SIG-M5 (cell line): ENCODE measurements around the gene PLPPR3.
A peak's percentile ranks its signal among the peaks of the same experiment; 100 is the strongest.

Source experiments
- DNase-seq: peaks from one replicate; lab custom pipeline; 2025; lab: John Stamatoyannopoulos, UW

The PLPPR3 gene

DNA sequence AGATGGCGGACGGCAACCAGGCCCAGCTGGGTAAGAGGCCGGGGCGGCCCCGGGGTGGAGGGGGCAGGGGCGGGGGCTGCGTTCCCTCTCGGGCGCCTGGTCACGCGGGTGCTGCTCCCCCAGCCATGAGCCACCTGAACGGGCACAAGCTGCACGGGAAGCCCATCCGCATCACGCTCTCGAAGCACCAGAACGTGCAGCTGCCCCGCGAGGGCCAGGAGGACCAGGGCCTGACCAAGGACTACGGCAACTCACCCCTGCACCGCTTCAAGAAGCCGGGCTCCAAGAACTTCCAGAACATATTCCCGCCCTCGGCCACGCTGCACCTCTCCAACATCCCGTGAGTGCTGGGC lies 13.4 kb downstream of the PLPPR3 start:
- DNase-seq: no peak

DNA sequence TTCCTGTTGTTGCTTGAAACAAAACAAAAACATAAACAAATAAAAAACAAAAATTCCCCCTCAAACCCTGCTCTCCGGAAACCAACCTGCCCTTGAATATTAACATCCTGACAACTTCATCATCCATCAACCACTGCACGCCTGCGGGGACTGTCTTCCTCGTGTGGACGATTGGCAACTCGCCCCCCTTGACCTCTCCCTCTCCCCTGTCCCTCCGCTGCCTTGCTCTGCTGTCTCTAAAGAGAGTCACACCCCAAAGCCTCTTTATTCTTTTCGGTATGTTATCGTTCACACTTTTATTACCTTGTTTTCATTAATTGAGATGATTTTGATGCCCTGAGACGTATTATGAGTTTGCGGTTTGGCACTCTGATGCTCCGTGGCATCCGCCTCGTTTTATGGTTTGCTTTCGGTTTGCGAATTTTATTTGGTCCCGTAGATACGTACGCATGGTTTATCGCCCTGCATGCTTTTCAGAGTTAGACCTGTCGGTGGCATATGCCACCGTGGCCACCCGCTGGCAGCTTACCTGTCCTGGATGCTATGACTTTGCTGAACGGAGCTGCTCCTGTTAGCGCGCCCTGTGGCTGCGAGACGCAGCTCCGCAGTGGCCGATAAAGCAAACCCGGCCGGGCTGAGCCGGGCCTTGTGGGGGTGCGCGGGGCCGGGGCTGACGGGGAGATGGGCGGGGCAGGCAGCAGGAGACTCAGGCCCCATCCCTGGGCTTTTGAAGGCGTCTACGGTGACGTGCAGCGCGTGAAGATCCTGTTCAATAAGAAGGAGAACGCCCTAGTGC lies 13.9 kb downstream of the PLPPR3 start:
- no peak for DNase-seq

DNA sequence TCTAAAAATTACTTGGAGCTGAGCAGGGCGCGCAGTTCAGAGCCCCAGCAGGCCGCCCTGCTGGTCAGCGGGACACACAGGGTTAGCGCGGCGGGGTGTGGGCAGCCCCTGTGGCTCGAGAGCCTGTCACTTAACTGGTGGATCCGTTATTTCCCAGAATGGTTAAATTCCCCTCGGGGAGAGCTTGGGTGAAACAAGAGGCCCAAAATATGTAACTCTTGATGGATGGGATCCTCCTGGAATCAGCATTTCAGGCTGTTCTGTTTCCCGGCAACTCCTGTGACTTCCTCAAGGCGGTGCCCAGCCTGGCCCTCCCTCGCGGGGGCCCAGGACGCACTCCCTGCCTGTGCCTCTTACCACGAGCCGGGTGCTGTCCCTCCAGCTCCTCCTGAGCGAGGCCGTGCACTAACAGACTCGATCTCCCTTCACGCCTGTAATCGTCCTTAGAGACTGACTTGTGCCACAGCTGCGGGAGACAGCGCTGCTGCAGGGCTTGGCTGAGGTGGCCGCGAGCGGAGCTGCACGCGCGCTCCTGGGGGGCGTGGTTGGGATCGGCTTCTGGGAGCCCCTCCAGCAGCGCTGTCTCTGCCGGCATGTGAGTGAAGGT lies 14.8 kb downstream of the PLPPR3 start:
- no peak for DNase-seq

DNA sequence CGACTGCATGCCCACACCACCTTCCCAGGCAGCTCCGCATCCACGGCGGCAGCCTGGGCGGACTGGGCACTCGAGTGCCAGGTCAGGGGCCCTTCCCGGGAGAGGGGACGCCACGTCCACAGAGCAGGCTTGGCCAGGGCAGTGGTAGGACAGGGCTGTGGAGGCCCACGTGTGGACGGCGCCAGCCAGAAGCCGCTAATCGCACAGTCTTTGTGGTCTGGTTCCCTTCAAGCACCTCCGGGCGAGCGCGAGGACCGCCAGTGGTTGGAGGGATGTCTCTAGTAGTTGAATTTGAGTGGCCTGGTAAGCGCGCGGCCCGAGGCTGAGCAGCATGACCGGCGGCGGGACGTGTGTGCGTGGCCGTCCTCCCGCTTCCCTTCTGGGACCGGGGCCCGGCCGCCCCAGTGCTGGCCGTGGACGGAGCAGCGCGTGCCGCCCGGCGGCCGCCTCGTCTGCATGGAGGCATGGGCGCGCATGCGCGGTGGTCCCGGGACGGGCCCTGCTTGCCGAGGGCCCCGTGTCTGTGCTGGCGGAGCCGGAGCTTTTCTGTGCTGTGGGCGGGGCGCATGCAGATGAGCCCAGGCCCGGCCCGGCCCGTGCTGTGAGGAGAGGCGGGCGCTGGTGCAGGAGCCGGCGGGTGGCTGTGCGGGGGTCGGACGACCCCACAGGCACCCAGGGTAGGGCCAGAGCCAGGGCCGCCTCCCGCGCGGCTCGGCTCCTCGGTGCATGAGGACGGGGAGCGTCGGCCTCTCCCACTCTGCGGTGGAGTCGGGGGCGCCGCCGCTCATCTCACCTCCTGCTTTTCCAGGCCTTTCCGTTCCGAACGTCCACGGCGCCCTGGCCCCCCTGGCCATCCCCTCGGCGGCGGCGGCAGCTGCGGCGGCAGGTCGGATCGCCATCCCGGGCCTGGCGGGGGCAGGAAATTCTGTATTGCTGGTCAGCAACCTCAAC lies 15.9 kb downstream of the PLPPR3 start:
- no peak for DNase-seq

DNA sequence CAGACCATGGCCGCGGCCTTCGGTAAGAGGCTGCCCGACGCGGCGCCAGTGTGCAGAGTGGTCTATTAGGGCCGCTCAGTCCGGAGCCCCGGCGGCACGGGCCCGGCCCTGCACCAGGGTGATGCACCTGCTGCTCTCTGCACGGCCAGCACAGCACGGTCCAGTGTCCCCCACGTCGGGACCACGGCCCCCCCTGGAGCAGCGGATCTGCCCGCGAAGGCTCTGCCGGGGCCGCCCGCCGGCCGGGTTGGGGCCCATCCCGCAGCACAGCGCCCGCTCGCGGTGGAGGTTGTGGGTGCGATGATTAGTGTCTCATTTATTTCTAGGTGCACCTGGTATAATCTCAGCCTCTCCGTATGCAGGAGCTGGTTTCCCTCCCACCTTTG lies 16.6 kb downstream of the PLPPR3 start:
- DNase-seq: no peak

DNA sequence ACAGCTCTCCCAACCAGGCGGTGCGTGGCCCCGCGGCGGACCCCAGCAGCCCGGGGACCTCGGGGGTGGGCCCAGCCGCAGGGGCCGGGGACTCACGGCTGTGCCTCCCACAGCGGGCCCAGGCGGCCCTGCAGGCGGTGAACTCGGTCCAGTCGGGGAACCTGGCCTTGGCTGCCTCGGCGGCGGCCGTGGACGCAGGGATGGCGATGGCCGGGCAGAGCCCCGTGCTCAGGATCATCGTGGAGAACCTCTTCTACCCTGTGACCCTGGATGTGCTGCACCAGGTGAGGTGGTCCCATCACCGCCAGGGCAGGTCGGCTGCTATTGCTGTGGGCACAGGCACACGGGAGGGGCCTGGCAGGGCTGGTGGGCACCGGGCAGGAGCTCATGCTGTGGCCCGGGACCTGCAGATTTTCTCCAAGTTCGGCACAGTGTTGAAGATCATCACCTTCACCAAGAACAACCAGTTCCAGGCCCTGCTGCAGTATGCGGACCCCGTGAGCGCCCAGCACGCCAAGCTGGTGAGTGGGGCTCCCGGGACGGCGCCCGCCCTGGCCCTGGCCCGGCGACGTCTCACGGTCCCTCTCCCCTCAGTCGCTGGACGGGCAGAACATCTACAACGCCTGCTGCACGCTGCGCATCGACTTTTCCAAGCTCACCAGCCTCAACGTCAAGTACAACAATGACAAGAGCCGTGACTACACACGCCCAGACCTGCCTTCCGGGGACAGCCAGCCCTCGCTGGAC lies 17.2 kb downstream of the PLPPR3 start:
- no peak for DNase-seq

DNA sequence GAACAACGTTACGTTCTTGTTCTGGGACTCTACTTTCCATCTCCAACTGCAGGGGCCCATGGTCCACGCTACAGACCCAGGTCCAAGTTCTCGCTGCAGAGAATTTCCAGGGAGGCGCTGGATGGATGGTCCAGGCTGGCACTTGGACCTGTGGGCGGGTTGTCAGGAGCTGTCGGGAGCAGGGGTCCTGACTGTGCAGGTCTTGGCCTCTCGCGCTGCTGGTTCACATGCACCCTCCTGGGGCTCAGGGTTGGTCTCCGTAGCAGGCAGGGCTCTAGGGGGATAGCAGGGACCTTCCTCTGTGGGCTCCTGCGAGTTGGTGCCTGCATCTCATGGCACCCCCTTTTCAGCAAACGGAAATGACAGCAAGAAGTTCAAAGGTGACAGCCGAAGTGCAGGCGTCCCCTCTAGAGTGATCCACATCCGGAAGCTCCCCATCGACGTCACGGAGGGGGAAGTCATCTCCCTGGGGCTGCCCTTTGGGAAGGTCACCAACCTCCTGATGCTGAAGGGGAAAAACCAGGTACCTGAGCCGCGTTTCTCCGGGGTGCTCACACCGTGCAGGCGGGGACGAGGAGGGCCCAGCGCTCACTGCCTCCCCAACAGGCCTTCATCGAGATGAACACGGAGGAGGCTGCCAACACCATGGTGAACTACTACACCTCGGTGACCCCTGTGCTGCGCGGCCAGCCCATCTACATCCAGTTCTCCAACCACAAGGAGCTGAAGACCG lies 17.9 kb downstream of the PLPPR3 start:
- DNase-seq: no peak

DNA sequence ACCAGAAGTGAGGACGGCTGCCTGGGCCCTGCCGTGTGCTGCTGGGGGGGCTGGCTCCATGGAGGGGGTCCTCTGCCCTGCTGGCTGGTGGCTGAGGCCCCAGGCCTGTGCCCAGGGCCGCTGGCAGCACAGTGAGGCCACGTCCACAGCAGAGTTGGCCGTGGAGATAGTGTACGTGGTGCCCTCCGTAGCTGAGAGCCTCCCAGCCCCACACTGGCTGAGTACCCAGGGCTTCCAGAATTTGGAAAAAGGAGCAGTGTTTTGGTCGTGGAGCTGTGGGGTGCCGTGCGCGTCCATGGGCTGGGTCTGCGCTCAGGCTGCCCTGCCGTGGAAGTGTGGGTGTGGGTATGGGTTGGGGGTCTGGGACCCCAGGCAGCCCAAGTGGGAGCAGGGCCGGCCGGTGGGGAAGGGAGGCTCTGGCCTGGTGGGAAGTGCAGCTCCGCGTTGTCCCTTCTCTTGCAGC lies 18.6 kb downstream of the PLPPR3 start:
- DNase-seq: no peak

DNA sequence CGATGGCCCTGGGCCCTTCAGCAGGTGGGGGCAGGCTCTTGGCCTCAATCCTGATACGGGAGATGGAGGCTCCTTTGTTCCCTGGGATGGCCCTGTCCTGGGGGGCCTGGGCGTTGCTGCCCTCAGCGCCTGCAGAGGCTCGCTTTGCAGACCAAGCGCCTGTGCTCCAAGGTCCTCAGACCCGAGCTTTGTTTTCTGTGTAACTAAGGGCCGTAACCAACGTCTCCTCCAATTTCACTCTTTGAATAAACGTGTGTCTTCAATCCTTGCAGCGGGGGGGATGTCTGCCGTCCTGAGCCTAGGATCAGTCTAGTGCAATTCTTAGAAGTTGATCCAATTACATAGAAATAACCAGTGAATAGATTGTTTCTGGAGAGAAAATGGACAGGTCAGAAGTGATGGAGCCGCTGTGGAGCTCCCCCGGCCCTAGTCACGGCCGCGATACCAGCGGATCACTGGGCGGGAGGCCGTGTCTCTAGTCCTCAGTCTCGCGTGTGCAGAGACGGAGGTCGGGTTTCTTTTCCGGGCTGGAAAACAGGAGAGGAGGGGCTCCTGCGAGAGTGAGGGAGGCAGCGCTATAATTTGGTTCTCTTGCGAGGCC lies 19.2 kb downstream of the PLPPR3 start:
- no peak for DNase-seq

DNA sequence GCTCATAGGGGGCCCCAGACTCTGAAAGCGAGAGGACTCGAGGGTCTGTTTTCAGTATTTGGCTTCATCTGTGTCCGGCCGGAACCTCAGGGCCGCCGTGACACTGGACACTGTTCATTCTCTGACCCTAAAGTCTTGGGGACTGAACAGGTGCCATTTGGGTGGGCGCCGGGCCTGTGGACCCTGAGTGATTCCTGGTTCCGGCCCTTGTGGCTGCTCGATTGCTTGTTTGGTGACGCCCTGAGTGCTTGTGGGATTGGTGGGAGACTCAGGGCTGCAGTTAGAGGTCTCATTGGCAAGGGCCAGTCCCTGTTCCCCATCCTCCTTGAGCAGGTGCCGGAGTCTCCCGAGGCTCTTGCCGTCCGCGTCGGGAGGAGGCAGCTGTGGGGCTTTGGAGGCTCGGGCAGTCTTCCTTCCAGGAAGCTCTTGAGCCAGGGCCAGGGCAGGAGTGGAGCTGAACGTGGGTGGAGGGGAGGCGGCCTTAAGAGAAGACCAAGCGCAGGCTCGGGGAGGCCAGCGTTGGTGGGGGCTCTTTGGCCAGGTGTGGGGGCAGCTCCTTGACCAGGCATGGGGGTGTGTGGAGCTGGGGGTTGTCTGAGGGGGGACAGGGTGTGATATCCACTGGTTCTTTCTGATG lies 19.8 kb downstream of the PLPPR3 start:
- DNase-seq: no peak

DNA sequence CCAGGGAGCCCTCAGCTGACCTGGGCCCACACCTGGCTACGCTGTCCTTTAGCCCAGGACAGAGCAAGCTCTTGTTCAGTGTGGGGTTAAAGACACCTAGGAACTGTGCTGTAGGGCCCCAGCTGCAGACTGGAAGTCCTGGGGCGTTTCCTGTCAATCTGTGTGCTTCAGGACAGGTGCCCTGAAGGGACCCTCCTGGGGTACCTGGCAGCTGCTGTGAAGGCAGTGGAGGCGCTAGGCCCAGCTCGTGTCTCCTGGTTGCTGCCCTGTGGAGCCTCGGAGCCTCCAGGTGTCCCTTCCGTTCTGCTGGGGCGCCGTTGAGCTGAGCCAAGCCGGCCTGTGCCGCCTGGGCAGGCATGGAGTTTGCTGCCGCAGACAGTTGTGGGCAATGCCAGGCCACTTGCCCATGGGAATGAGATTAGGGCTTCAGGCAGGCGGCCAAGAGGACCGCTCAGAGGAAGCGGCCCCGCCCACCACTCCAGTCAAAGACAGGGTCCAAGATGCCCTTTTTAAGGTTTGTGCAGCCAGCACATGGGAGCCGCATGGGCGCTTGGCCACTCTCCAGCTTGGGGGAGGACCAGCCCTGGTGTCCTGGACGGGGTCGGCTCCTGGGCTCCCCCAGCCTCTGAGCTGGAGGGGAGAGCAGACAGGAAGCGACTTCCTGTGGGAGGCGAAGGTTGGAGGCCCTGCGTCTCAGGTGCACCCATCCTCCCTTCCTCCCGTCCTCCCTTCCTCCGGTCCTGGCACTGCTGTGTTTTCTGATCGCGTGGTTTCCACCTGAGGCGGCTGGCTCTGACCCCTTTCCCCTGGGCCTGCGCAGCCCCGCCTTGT lies 20.5 kb downstream of the PLPPR3 start:
- DNase-seq: no peak

DNA sequence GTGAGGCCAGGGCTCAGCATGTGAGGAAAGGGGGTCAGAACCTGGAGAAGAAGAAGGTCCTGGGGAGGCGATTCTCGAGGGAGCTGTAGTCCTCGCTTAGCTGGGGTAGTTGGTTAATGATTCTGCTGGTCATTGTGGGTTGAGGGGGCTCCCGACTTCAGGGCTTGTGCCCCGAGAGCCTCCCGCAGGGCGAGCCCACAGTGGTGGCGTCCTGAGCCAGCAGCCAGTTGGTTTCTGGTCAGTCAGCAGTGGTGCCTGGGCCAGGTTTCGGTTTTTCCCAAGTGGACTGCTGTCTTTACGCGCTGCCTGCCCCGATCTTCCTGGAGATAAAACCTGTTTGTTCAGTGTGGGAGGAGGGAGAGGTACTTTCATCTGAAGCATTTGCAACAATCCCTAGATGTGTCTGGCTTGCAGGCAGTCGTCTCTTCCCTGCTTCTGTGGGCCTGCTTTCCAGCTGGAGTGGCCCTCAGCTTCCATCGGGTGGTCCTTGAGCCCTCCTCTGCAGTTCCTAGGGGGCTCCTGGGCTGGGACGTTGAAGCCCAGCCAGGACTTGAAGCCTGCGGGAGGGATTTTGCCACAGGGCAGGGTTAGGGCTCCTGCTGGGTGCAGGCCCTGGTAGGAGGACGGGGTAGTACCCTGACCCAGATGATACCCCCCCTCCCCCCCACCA lies 21.3 kb downstream of the PLPPR3 start:
- no peak for DNase-seq

DNA sequence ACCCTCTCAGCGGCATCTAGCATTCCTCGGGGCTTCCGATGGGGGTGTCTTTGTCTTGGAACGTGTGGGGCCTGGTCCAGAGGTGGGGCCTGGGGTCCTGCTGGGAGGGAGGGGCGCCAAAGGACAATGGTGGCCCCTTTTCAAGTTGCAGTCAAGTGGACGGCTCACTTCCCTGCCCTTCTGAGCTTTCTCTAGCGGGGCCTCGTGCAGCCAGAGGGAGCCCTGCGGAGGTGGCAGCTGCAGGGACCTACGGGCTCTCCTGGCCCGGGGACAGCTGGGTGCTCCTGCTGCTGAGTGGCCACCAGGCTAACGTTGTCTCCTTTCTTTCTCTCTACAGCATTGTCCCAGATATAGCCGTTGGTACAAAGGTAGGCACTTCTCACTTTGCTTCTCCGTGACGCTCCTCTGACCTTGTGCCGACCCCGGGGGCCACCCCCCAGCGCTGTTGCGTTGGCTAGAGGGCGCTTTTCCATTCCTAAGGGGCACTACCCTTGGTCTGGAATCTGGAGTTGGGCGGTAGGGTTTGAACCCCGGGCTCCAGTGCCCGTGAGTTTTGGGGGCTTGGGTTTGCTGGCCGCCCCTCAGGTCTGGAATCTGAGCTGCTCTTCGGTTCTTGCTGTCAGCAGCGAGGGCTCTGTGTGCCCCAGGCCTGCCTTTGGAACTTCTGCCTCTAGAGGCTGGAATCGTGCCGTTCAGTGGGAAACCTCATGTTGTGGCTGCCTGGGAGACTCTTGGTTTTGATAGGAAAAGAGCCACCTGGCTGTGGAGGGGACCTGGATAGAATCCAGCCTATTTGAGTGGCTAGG lies 22.5 kb downstream of the PLPPR3 start:
- DNase-seq: no peak

DNA sequence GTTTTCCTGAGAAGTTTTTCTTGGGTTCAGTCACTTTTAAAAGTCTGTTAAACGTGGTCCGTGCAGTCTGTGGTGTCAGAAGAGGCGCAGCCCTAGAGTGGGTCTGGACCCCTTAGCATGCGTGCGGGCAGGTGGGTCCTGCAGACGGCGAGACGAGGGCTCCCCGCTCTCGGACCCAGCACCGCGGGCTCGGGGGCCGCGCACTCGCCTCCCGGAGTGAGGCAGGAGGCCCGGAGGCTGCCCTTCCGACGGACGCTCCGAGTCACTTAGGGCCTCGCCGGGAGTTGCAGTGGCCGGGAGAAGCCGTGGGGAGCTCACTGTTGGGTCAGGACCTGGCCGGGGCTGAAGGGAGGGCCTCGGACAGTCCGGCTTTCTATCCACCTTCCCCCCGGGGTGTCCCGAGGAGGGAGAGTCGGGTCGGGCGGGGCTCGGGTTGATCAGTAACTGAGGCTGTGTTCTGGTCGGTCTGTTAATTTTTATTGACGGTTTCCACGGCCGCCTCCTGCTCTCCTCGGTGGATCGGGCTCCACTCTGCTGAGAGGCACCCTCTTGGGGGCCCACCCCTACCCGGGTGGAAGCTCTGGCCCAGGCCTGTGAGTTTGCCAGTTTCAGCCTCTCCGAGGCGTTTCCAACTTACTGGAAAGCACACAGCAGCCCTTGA lies 23.2 kb downstream of the PLPPR3 start:
- DNase-seq: no peak

DNA sequence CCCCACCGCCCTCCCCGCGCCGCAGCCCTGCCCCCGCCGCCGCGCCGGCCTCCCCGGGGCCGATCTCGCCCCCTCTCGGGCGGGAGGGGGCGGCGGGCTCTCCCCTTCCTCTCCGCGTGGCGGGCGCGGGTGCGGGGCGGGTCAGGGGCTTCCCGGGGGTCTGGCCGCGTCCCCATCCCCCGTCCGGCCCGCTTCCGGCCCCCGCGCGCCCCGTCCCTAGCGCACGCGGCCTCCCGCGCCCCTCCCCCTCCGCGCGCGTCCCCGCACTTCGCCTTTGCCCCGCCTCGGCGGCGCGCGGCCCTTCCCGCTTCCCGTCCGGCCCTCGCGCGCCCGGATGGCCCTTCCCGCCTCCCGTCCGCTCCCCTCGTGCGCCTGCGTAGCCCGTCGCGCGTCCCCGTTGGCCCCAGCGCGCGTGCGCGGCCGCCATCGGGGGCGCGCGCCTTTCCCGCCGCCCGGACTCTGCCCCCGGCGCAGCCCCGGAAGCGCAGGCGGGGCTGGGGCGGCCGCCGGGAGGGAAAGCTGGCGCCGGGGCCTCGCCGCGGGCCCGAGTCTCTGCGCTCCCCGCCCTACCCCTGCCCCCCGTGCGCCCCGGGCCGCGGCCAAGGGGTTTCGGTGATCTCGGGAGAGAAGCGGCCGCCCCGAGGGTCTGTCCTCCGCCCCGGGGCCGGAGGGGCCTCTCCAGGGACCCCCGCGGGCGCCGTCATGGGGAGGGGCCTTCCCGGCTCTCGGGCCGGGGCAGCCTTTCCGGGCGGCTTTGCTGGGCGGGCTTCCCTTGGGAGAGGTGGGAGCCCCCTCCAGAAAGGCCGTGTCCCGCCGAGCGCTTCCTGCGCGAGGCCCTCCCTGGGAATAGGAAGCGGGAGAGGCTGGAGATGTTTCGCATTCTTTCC lies 24.0 kb downstream of the PLPPR3 start:
- DNase-seq: no peak

DNA sequence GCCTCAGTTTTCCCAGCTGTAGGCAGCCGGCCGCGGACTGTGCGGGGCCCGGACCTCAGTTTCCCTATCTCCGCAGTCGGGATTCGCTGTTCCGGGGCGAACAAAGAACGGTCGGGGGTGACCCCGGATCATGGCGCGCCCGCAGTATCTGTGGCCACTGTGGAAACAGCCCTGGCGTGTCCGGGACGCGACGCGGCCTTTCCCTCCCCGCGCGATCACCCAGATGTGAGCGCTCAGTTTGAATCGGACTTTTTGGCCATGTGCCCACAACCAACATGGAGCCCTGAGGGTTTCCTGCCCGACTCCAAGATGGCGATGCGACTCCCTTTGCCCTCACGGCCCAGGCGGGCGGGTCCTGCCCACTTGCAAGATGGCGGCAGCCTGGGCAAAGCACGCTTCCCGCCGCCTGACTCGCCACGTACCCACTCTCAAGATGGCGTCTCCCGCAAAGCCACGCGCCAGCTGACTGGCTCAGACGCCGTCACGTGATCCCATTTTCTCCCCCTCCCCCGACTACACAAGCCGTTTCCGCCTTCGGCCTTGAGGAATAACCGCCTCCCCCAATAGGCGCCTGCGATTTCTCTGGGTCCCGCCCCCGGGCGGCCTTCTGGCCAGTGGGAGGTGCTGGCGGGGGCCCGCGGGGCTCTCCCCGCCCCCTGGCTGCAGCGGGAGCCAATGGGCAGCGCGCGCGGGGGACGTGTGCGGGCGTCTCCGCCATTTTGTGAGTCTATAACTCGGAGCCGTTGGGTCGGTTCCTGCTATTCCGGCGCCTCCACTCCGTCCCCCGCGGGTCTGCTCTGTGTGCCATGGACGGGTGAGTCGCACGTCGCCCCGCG lies 24.8 kb downstream of the PLPPR3 start, which contains the start of gene PTBP1:
PTBP1 (plus strand) TSS at position 761 of the 836 bp plus-strand sequence; CDS start at position 807, 46 bp downstream.
- peak; percentile 97 for DNase-seq
